ENCODE data around the gene BBS9.

Gene BBS9

DNA sequence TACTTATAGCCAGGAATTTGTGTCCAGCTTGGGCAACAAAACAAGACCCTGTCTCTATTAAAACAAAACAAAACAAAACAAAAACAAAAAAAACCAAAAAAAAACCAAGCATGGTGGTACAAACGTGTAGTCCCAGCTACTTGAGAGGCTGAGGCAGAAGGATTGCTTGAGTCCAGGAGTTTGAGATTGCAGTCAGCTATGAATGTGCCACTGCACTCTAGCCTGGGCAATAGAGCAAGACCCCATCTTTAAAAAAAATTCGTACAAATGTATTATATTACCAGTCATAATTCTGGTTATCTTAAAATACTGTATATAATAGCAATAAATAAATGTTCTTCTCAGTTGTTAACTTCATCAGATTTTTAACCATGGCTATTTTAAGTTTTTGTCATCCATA is 2.3 kb upstream of the BBS9 start:
- DNase-seq (ENCODE audit: low read depth in 2 of 2), result no peak

DNA sequence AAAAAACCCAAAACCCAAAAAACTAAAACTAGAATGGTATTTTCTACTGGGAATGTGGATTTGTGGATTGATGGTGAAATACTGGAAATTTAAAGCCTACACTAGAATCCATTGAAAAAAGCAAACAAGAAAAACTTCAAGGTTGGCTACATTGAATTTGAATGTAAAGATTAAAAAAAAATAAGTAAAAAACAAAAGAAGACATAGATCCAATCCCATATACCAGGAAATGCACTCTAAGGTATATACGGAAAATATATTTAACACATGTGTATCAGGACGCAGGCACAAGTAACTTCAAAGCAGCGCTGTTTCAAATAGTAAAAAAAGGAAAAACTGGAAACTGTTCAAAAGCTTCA is 754 bp upstream of the BBS9 start:
- no peak for DNase-seq (ENCODE audit: low read depth in 2 of 2)

DNA sequence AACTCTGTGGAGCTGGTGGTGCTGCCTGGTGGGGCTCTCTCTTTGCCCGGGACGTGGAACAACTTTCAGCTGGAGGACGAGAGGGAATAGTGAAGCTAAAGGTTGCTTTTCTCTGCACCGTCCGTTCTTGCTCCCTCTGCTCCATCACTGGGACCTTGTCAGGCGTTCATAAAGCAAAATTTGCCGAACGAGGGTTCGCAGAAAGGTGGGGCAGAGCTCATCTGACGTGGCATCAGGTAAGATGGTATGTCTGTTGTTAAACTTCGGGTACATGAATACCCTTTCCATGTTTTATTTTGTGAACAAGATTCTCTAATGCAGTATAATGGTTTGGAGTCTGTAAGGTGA is 416 bp downstream of the BBS9 start:
- DNase-seq (ENCODE audit: low read depth in 2 of 2), result no peak

DNA sequence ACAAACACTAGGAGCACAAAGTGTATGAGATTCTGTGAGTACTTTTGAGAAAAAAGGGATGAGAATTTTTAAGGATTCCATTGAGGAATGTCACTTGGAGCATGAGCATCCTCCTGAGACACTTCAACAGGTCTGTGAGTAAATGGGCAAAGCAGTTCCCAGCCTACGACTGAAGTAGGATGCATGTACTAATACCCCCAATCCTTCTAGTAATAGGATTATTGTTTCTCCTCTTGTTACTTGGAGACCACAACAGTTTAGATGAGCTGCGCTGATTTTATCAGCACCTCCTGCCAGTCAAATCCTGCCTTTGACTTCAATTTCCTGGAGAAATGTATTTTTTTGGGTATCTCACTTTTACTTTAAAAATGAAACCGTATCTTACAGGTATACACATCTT is 820 bp downstream of the BBS9 start:
- no peak for DNase-seq (ENCODE audit: low read depth in 2 of 2)

DNA sequence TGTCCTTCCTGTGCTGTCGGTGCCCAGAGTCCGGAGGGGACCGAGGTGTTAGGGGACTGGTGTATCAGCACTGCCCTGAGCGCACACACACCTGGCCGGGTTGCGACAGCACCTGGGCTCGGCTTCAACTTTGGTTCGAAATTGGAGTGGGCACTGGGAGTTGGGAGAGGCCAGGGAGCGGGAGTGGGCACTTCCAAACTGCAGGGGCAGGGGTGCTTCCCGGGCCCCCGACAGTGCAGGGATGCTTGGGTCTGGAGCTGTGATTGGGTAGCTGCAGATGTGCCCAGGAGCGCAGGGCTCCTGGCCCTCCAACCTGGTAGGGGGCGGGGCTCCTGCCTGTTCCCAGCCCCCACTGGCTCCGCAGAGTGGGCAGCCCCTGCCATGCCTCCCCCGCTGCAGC is 7.7 kb downstream of the BBS9 start:
- DNase-seq (ENCODE audit: low read depth in 2 of 2), result no peak

DNA sequence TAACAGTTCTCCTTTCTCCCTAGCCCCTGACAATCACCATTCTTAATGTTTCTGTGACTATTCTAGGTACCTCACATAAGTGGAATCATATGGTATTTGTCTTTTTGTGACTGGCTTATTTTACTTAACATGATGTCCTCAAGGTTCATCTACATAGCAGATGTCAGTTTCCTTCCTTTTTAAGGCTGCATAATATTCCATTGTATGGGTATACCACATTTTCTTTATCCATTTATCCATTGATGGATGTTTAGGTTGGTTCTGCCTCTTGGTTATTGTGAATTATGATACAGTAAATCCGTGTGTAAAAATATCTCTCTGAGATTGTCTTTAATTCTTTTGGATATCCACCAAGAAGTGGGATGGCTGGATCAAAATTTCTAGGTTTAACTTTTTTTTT is 13.2 kb downstream of the BBS9 start:
- no peak for DNase-seq (ENCODE audit: low read depth in 2 of 2)

DNA sequence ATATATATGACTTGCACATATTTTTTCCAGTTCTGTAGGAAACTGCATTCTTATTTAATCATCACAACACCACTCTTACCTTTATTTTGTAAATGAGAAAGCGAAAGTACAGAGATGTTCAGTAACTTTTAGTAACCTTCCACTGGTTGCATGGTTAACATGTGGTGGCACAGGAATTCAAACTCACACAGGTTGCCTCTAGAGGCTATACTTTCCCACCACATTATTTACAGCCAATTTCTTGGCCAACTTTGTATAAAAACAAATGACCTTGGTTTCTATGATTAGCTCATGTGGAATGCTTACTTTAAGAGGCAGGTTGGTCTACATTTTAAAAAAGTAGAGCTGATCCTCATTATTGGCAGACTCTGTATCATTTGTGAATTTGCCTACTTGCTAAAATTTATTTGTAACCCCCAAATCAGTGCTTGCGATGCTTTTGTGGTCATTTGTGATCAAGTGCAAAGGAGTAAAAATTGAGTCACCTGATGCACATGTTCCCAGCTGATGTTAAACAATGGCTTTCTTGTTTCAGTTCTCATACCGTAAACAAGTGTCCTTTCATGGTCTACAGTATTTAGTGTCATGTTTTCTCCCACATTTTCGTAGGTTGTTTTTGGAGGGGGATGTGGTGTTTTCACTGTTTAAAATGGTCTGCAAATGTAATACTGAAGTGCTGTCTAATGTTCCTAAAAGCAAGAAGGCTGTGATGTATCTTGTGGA is 14.8 kb downstream of the BBS9 start:
- DNase-seq (ENCODE audit: low read depth in 2 of 2), result no peak

DNA sequence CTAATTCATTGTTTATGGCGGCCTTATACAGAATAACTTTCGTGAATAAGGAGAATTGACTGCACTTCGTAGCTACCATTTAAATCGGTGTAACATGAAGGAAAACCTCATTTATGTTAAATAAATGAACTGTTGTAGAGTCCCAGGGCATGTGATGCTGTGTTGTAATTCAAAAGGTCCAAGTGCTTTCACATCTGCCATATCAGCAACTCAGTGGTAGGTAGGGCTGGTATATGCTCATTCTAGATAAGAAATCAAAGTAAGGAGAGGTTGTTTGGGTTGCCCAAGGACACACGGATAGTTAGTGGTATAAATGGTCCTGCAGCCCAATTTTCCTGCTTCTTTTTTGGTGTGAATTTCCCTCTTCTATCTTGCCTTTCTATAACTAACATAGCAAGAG is 15.8 kb downstream of the BBS9 start:
- DNase-seq (ENCODE audit: low read depth in 2 of 2), result no peak

DNA sequence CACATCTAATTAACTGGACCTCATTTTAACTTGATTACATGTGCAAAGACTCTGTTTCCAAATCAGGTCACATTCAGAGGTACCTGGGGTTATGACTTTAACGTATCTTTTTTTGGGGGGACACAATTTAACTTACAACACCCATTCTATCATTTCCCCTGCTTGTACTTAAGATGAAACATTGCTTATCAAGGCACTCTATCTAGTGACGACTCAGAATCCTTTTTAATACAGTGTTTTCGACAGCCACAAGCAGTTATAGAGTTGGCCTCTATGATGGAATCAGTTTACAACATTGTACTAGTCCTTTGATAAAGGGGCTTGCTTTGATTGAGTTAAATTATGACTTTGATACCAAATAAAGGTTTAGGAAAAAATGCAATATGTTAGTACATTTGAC is 22.7 kb downstream of the BBS9 start:
- DNase-seq (ENCODE audit: low read depth in 2 of 2), result no peak

DNA sequence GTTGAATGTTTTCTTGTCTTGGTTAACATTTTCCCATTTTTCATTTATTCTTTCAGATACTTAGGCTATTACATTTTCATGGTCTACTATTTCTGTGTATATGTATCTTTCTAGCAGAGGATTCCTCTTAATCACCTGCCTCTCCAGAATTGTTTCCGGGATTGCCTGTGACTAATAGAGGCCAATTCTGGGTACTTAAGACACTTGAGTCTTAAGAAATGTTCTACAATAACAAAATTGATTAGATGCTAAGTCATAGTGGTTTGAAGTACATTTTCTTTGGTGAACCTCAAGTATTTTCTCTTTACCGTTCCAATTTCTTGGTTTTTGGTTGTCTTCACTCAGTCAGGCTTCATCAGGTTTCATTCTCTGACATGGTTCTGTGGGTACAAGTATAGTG is 26.4 kb downstream of the BBS9 start:
- no peak for DNase-seq (ENCODE audit: low read depth in 2 of 2)

DNA sequence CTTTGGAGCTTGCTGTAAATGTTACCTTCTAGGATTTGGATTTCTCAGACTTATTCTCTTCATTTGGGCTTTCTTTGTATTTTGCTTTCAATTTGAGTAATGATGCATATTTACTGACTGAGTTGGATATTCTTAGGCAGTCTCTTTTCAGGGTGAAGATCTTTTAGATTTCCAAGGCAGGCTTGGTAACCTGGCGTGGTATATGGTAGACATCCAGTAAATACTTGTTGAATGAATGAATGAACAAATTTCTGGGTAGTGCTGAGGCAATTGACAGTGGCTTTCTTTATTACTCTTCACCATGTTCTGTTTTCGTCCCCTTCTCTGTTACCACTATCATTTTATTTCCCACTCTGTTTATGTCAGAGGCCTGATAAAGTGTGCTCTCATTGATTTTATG is 27.1 kb downstream of the BBS9 start:
- no peak for DNase-seq (ENCODE audit: low read depth in 2 of 2)

DNA sequence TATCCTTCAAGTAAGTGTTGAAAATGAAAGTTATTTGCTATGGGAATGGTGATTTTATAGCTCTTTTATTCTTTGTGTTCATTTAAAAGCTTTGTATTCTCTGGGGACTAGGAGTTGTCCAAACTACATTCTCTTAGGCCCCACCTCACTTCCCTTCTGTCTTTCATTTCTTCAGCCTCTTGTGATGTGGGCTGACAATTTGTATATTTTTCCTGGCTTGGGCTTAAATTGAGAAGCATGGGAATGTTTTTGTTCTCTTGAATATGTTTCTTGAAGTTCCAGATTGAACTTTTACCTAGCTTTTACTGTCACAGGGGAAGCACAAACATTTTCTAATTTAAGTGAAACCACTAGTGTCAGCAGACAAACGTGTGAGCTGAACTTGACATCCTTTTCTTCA is 27.9 kb downstream of the BBS9 start:
- DNase-seq (ENCODE audit: low read depth in 2 of 2), result no peak

DNA sequence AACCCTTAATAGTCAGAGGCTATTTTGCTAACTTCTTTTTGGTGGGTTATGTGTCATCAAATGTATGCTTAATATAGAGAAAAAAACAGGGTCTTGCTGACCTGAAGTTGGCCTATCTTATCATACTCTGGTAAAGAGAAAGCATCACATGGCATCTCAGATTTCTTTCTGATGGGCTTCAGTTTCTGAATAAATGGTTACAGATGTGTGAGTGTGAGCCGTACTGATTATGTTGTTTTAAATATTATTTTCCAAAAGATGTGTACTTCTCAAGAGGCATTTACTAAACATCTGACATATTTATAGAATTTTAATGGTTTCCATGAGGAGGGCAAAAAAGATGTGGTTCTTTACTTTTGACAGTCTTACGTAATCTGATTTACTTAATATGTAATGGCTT is 28.4 kb downstream of the BBS9 start:
- no peak for DNase-seq (ENCODE audit: low read depth in 2 of 2)

DNA sequence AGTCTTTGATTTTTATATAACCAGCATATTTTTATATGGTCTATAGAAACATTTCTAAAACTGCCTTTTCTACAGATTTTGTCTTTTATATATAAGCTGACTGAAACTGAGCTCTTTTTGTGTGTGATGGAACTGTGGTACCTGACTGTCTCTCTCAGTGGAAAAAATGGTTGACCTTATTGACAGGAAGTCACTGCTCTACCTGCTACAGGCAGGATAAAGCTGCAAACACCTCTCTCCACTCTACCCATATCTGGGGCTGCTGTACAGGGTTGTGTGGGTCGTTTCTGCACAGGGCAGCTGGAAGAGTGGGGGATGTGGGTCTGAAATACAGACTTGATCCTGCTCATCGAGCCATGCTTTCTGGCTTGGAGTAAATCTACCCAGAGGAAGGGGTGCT is 48.5 kb downstream of the BBS9 start:
- no peak for DNase-seq (ENCODE audit: low read depth in 2 of 2)

DNA sequence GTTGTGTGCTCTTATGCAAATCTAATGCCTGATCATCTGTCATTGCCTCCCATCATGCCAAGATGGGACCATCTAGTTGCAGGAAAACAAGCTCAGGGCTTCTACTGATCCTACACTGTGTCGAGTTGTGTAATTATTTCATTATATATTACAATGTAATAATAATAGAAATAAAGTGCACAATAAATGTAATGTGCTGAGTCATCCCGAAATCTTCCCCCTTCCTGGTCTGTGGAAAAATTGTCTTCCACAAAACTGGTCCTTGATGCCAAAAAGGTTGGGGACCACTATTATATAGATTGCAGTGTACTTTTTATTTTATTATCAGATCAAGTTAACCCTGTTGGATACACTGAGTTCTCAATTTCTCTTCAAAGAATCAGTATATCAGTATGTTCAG is 50.2 kb downstream of the BBS9 start:
- DNase-seq (ENCODE audit: low read depth in 2 of 2), result no peak

DNA sequence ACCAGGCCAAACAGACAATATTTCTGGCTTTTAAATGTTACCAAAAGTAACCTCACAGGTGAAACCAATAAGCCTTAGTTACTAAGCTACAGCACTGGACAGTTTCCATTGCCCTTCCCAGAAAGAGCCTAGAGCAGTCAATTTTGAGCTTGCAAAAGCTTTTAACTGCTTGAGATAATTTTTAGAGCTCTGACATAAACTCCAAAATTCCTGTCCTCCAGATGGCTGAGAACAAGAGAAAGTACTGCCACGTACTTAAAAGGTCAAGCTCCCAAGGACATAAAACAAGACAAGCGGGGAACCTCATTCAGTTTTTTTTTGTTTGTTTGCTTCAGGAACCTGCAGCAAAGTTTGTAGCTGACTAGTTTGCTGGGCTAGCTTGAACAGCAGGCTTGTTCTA is 54.1 kb downstream of the BBS9 start:
- DNase-seq (ENCODE audit: low read depth in 2 of 2), result no peak

DNA sequence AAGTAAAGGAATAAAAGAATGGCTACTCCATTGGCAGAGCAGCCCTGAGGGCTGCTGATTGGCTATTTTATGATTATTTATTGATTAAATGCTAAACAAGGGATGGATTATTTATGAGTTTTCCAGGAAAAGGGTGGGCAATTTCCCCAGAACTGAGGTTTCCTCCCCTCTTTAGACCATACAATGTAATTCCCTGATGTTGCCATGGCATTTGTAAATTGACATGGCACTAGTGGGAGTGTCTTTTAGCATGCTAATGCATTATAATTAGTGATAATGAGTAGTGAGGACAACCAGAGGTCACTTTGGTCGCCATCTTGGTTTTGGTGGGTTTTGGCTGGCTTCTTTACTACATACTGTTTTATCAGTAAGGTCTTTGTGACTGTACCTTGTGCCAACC is 55.5 kb downstream of the BBS9 start:
- no peak for DNase-seq (ENCODE audit: low read depth in 2 of 2)

DNA sequence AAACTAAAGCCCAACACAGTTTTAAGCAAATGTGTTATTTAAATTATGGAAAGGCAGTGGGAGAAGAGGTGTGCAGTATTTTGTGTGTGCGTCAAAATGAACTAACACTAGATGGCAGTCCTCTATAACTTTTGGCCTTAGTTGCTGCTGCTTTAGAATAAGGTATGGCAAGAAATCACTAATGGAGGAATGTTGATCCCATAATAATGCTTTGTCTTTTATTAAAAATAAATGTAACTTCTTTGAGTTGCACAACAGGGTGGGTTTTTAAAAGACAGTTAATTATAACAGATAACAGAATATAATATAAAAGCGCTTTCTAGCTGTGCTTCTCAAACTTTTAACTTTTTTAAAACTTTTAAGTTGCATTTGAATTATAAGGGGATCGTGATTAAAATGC is 56.4 kb downstream of the BBS9 start:
- DNase-seq (ENCODE audit: low read depth in 2 of 2), result no peak

DNA sequence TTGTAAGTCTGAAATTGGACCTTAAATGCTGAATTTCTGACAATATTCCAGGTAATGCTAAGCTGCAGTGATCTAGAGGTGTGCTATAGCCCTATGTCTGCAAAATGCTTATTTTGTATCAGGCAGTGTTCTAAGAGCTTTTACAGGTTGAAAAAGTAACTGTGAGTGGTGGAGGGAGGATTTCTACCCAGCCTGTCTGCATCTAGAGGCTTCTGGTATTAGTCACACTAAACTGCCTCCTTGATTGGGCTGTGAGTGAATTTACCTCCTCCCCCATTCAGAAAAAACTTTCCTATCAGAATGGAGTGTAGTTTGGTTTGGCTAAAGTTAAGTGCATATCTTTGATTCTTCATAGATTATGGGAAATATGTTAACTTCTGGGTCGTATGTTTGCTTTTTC is 56.8 kb downstream of the BBS9 start:
- DNase-seq (ENCODE audit: low read depth in 2 of 2), result no peak

DNA sequence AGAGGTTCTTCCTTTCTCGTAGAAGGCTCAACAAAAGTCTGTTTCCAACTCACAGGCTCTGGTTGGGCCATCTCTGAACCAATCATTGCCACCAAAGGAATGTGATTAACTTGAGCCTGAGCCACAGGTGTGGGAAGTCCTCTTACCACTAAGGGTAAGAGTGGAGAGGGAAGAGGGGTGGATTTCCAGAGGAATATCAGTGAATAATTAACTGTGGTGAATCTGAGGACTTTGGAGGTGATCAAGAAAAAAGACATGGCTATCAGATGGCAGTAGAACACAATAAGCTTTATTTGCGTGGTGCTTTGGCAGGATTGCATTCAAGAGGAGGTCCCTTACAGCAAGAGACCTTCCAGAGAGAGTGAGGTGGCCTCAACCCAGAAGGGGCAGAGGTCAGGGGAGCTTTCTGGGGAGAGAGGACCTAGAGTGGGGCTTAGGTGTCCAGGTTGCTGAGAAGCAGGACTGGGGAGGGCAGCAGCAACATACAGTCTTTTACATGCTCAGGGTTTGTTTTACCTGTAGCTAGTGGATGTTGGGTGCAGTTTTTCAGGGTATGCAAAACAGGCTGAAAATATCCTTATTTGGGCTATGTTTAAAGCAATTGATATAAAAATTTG is 61.4 kb downstream of the BBS9 start:
- no peak for DNase-seq (ENCODE audit: low read depth in 2 of 2)

DNA sequence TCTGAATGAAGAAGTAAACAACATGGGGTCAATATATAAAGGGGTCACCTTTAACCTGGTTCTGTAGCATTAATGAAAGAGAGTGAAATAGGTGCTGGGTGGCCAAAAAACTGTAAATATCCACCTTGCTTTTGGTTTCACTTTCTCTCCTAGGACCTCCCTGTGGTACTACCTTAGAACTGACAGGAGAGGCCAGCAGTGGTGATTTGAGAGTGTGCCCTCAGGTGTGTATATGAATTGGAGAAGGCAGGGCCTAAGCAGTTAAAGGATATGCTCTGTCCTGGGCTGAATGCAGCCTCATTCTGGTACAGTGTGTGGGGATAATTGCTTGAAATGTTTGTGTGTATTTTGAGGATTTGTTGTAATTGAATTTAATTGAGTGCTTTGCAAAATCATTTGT is 62.0 kb downstream of the BBS9 start:
- DNase-seq (ENCODE audit: low read depth in 2 of 2), result no peak

DNA sequence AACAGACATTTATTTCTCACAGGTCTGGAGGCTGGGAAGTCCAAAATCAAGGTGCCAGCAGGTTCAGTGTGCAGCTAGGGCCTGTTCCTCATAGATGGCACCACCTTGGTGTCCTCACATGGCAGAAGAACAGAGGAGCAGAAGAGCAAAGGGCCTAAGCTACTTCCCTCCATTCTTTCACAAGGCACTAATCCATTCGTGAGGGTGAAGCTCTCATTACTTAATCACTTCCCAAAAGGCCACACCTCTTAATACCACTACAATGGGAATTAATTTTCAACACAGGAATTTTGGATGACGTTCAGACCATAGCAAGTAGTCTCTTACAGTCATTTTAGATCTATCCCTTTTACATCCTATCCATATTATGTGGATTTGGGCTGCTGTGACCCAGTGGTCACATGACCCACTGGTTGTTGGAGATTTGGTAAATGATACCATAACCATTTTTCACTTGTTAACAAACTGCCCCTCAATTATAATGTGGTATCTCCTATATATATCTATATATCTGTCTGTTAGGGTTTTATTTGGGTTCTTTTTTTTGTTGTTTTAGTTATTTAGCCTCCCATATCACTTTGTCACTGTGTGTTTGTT is 63.4 kb downstream of the BBS9 start:
- DNase-seq (ENCODE audit: low read depth in 2 of 2), result no peak

DNA sequence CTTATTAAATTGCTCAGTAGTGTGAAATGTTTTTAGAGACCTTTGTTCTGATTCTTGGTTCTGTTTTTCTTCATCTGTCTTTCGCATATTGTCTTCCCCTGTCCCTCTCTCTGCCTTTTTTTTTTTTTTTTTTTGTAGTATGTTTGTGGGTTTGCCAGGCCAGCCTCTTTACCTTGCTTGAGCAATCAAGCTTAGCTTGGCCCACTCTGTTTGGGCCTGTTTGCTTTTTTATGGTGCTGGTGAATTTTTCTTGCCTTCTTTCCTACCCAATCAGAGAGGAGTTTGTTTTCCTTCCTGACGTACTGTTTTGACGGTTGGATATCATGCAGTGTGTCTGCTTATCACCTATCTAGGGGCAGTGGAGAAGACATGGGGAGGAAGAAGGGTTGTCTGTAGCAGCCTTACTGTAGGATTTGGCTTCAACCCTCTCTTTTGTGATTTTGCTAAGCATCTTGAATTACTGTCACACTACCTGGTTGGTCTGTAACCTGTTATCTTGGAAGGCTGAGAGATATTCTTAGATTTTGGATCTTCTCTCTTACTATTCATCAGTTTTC is 64.0 kb downstream of the BBS9 start:
- DNase-seq (ENCODE audit: low read depth in 2 of 2), result no peak

DNA sequence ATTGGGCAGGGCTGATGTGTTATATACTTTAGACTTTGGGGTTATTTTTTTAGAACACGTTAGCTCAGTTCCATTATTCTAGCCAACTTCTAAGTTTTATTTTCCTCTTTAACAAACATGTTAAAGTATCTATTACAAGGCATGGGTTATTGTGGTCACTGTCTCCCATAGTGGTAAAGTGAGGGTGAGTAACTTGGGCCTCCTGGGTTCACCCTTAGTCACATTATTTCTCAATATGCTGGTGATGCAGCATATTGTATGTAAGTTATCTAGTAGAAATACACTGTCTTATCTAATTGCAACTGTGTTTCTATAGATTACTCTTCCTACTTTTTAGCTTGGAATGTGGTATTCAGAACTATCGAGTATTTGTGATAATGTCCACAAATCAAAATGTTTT is 65.9 kb downstream of the BBS9 start:
- DNase-seq (ENCODE audit: low read depth in 2 of 2), result no peak

Data from stimulated activated CD4-positive, alpha-beta T cell treated with anti-CD3 and anti-CD28 coated beads, Interleukin-1b, Interleukin-23, amount 100 ng/mL, for 4 hours (primary cell).